Muscle layer of duodenum (tissue), 2 donors: ENCODE measurements around the gene SAMD11.

Source experiments
- H3K27ac ChIP-seq: one replicate; pipeline ENCODE4 v1.7.0; 2013; ENCODE audit warnings: mild to moderate bottlenecking, low read length
- H3K27me3 ChIP-seq: one replicate; pipeline ENCODE4 v1.7.0; 2013; ENCODE audit warnings: low read depth, mild to moderate bottlenecking, control low read depth, low read length
- H3K36me3 ChIP-seq, 2 donors: one replicate each; pipeline ENCODE4 v1.7.0; 2013; ENCODE audit warnings: low read length in 2 of 2, control low read depth in 1 of 2, mild to moderate bottlenecking in 1 of 2; ENCODE audit not compliant: insufficient read depth in 2 of 2, control insufficient read depth in 1 of 2
- H3K4me1 ChIP-seq, 2 donors: one replicate each; pipeline ENCODE4 v1.7.0; 2013; ENCODE audit warnings: low read length in 2 of 2, mild to moderate bottlenecking in 2 of 2, control low read depth in 1 of 2, moderate library complexity in 1 of 2; ENCODE audit not compliant: insufficient read depth in 2 of 2, control insufficient read depth in 1 of 2
- H3K4me3 ChIP-seq, 2 donors: one replicate each; pipeline ENCODE4 v1.7.0; 2013; ENCODE audit warnings: low read length in 2 of 2, low read depth in 1 of 2, mild to moderate bottlenecking in 1 of 2
- H3K9me3 ChIP-seq, 2 donors: one replicate each; pipeline ENCODE4 v1.7.0; 2013; ENCODE audit warnings: low read length in 2 of 2, control low read depth in 1 of 2, mild to moderate bottlenecking in 1 of 2; ENCODE audit not compliant: control insufficient read depth in 1 of 2
- donor health status: healthy.

The SAMD11 gene

GRCh38 chr1:938088-938683 is 14.5 kb downstream of the SAMD11 start:
- H3K4me3 ChIP-seq = no peak overlapping the region
- H3K27ac ChIP-seq = no peak overlapping the region
- H3K9me3 ChIP-seq = no peaks in the 10 kb centered on the region
- H3K27me3 ChIP-seq = peaks cover 23% of the 10 kb centered on the region
- peaks cover 0 to 55% of the 10 kb centered on the region in 2 donors for H3K4me1 ChIP-seq
- no peaks in the 10 kb centered on the region for H3K36me3 ChIP-seq

GRCh38 chr1:938711-939489 is 15.2 kb downstream of the SAMD11 start:
- Histone ChIP-seq H3K4me3 (no peak overlapping the region), H3K36me3 (no peaks in the 10 kb centered on the region), H3K27ac (no peak overlapping the region), H3K27me3 (peaks cover 23% of the 10 kb centered on the region), H3K9me3 (no peaks in the 10 kb centered on the region), H3K4me1 (peaks cover 0 to 55% of the 10 kb centered on the region in 2 donors)

GRCh38 chr1:939511-940106 is 15.9 kb downstream of the SAMD11 start:
- H3K36me3 ChIP-seq = no peaks in the 10 kb centered on the region
- peaks cover 0 to 58% of the 10 kb centered on the region in 2 donors for H3K4me1 ChIP-seq
- peaks cover 23% of the 10 kb centered on the region for H3K27me3 ChIP-seq
- no peaks in the 10 kb centered on the region for H3K9me3 ChIP-seq
- no peak overlapping the region for H3K27ac ChIP-seq
- no peak overlapping the region for H3K4me3 ChIP-seq

GRCh38 chr1:940107-941014 is 16.6 kb downstream of the SAMD11 start:
- peaks cover 0 to 57% of the 10 kb centered on the region in 2 donors for H3K4me1 ChIP-seq
- H3K9me3 ChIP-seq = no peaks in the 10 kb centered on the region
- peak overlapping the region in 1 of 2 donors; percentile 51 for H3K4me3 ChIP-seq
- H3K27ac ChIP-seq = no peak overlapping the region
- peaks cover 0 to 6% of the 10 kb centered on the region in 2 donors for H3K36me3 ChIP-seq
- peaks cover 18% of the 10 kb centered on the region for H3K27me3 ChIP-seq

DNA sequence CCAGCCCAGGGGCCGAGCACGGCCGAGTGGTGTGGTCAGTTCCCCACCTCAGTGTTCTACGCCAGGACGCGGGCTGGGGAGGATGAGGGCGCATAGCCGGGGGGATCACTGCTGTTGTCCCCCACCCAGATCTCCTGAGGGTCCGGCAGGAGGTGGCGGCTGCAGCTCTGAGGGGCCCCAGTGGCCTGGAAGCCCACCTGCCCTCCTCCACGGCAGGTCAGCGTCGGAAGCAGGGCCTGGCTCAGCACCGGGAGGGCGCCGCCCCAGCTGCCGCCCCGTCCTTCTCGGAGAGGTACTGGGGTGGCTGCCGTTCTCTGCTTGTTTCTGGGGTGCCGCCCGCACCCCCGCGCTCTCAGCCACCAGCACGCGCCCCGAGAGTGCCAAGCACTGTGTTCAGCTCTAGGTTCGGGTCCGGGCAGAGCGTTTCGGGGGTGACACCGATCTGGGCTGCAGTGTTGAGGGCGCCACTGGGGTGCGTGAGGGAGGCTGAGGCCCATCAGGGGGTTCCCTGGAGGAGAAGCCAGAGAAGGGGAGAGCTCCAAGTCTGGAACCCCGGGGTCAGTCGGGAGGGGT is 17.4 kb downstream of the SAMD11 start:
- H3K36me3 ChIP-seq = peaks cover 4 to 13% of the 10 kb centered on the region in 2 donors
- H3K4me3 ChIP-seq = peak overlapping the region in 1 of 2 donors; percentile 51
- H3K4me1 ChIP-seq = peaks cover 0 to 49% of the 10 kb centered on the region in 2 donors
- H3K27ac ChIP-seq = no peak overlapping the region
- peaks cover 15% of the 10 kb centered on the region for H3K27me3 ChIP-seq
- H3K9me3 ChIP-seq = no peaks in the 10 kb centered on the region

DNA sequence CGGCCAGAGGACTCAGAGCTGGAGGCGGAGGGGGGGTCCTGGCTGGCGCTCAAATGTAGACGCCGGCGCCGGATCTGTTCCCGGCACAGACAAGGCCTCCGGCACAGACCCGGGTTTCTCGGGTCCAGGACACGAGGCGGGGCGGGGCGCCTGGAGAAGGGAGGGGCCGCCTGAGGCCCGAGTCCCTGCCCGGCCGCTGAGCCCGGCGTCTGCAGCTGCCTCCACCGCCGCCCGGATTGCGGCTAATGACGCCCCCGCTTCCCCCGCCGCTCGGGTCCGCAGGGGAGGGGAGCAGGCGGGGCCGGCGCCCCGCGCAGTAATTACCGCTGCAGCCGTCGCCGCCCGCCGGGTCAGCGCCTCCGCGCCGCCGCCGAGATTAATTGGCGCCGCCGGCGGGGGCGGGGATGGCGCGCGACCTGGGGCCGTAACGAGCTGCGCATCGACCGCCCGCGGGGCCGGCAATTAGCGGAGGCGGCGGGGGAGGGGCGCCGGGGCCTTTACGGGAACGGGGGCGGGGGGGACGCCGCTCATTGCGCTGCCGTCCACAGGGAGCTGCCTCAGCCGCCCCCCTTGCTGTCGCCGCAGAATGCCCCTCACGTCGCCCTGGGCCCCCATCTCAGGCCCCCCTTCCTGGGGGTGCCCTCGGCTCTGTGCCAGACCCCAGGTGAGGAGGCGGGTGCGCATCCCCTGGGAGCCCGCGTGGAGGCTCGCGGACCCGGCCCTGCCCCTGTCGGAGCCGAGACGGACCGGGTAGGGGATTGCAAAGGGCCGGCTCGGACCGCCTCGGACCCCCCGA is 18.1 kb downstream of the SAMD11 start:
- H3K9me3 ChIP-seq = no peaks in the 10 kb centered on the region
- peaks cover 0 to 48% of the 10 kb centered on the region in 2 donors for H3K4me1 ChIP-seq
- H3K27me3 ChIP-seq = peaks cover 15% of the 10 kb centered on the region
- peak overlapping the region in 1 of 2 donors; percentile 51 for H3K4me3 ChIP-seq
- H3K27ac ChIP-seq = no peak overlapping the region
- peaks cover 6 to 19% of the 10 kb centered on the region in 2 donors for H3K36me3 ChIP-seq

GRCh38 chr1:942411-942821 is 18.7 kb downstream of the SAMD11 start:
- no peak overlapping the region for H3K27ac ChIP-seq
- H3K36me3 ChIP-seq = peaks cover 6 to 23% of the 10 kb centered on the region in 2 donors
- H3K27me3 ChIP-seq = peaks cover 15% of the 10 kb centered on the region
- H3K4me1 ChIP-seq = peaks cover 0 to 48% of the 10 kb centered on the region in 2 donors
- no peaks in the 10 kb centered on the region for H3K9me3 ChIP-seq
- H3K4me3 ChIP-seq = peak overlapping the region in 1 of 2 donors; percentile 51

DNA sequence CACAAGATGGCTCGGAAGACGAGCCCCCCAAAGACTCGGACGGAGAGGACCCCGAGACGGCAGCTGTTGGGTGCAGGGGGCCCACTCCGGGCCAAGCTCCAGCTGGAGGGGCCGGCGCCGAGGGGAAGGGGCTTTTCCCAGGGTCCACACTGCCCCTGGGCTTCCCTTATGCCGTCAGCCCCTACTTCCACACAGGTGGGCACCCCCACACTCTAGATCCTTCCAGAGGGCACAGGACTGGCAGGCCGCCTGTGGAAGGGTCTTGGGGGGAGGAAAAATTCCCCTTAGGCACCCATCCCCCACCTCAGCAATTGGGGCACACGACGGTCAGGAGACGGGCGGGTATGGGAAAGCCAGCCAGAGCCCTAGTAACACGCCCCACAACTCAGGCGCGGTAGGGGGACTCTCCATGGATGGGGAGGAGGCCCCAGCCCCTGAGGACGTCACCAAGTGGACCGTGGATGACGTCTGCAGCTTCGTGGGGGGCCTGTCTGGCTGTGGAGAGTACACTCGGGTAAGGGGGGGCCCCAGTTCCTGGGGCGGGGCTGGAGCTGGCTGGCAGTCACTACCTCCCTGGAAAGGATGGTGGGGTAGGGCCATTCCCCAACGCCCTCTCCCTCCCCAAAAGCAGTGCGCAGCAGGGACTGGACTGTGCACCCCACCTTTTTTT is 19.3 kb downstream of the SAMD11 start:
- no peak overlapping the region for H3K27ac ChIP-seq
- peaks cover 0 to 48% of the 10 kb centered on the region in 2 donors for H3K4me1 ChIP-seq

GRCh38 chr1:943545-944340 is 20.0 kb downstream of the SAMD11 start:
- H3K4me3 ChIP-seq = no peak overlapping the region
- no peaks in the 10 kb centered on the region for H3K9me3 ChIP-seq
- H3K27me3 ChIP-seq = peaks cover 15% of the 10 kb centered on the region
- H3K27ac ChIP-seq = no peak overlapping the region
- H3K4me1 ChIP-seq = peaks cover 0 to 48% of the 10 kb centered on the region in 2 donors
- peaks cover 6 to 36% of the 10 kb centered on the region in 2 donors for H3K36me3 ChIP-seq

More for the DNA sequence above, 19.3 kb downstream of the SAMD11 start:
- Histone ChIP-seq H3K4me3 (peak overlapping the region in 1 of 2 donors; percentile 51), H3K27me3 (peaks cover 15% of the 10 kb centered on the region), H3K9me3 (no peaks in the 10 kb centered on the region), H3K36me3 (peaks cover 6 to 29% of the 10 kb centered on the region in 2 donors)
